ENCODE data around the gene POLE. TPM values are rescaled to one million over a fixed set of nuclear protein-coding genes. Genes with fewer than 3 reads are reported as not detected.

POLE gene
- total RNA-seq, 2 donors from 2014 or later, result 41.3 to 45.7 TPM

DNA sequence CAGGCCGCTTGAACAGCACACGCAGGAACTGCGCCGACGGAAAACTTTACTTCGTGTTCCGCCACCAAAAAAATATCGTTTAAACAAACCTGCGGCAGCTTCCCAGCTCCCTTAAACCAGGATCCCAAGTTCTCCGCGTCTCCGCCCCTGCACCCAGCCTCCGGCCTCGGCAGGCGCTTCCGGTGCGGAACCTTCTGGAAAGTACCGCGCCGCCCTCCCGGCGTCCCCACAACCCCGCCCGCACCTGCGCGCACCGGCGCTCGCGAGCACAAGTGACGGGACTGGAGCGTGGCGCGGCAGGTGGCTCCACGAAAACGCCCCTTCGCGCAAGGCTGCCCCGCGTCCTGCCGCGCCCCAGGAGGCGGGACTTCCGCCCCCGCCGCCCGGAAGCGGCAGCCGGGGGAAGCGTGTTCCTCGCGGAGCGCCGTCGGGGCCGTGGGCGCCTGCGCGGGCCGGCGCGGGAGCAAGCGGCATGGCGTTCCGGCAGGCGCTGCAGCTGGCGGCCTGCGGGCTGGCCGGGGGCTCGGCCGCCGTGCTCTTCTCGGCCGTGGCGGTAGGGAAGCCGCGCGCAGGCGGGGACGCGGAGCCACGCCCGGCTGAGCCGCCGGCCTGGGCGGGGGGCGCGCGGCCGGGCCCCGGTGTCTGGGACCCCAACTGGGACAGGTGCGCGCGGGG, 23.4 kb upstream of the POLE start, which contains the start of gene PGAM5:
Gene PGAM5, plus strand, starts transcription at position 438 of the 675 bp plus-strand sequence. Its CDS starts 35 bp downstream, at position 473.
- no peaks in the 10 kb centered on the region for H3K27me3 ChIP-seq (replicated peaks; ENCODE audit: insufficient read depth)

DNA sequence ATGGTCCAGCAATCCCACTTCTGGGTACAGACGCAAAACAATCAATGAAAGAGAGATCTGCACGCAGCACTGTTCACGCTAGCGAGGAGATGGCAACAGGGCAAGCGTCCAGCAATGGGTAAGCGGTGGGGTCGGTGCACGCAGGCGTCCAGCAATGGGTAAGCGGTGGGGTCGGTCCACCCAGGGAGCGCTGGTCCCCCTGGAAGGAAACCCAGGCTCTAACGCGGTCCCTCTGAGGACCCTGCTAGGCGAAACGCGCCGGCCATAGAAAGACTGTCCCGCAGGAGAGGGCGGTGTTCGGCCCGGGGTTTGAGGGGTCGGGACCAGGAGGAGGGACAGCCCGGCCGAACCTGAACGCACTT, 22.9 kb upstream of the POLE start:
- Histone ChIP-seq H3K9me3 (no peaks in the 10 kb centered on the region), H3K4me3 (peak overlapping the region; percentile 98), H3K27ac (peak overlapping the region; percentile 42 to 67), H3K36me3 (no peaks in the 10 kb centered on the region), H3K27me3 (replicated peaks; ENCODE audit: insufficient read depth) (no peaks in the 10 kb centered on the region), H3K4me1 (ENCODE audit: control insufficient read depth in 1 of 2, low read depth in 2 of 2) (peaks cover 12 to 16% of the 10 kb centered on the region in 2 donors)
- TF ChIP-seq CTCF (IDR thresholded peaks at IDR 0.05), result no peak
- ATAC-seq (ENCODE audit: insufficient number of reproducible peaks, low FRiP score, low read depth) (no peak), DNase-seq (ENCODE audit: low spot score) (no peak)

More for the DNA sequence above, 23.4 kb upstream of the POLE start, which contains the start of gene PGAM5:
- peak within 1 kb of the TSS; percentile 98 for H3K4me3 ChIP-seq
- H3K4me1 ChIP-seq (ENCODE audit: control insufficient read depth in 1 of 2, low read depth in 2 of 2), result peaks cover 12 to 16% of the 10 kb centered on the region in 2 donors
- no peaks in the 10 kb centered on the region for H3K36me3 ChIP-seq
- no peak for TF ChIP-seq CTCF (IDR thresholded peaks at IDR 0.05)
- DNase-seq (ENCODE audit: low spot score) (no peak), ATAC-seq (ENCODE audit: insufficient number of reproducible peaks, low FRiP score, low read depth) (peak; percentile 62)
- H3K27ac ChIP-seq, result peak within 1 kb of the TSS; percentile 42 to 67
- no peaks in the 10 kb centered on the region for H3K9me3 ChIP-seq

- H3K27ac ChIP-seq, result no peak overlapping the region
- no peak for TF ChIP-seq CTCF (IDR thresholded peaks at IDR 0.05)
- no peaks in the 10 kb centered on the region for H3K27me3 ChIP-seq (replicated peaks; ENCODE audit: insufficient read depth)
- no peak for DNase-seq (ENCODE audit: low spot score)
- H3K36me3 ChIP-seq, result peaks cover 6% of the 10 kb centered on the region
- H3K4me1 ChIP-seq (ENCODE audit: control insufficient read depth in 1 of 2, low read depth in 2 of 2), result peaks cover 12 to 16% of the 10 kb centered on the region in 2 donors
- no peak for ATAC-seq (ENCODE audit: insufficient number of reproducible peaks, low FRiP score, low read depth)
- no peaks in the 10 kb centered on the region for H3K9me3 ChIP-seq
- no peak overlapping the region for H3K4me3 ChIP-seq
These were observed 21.0 kb upstream of the POLE start for GRCh38 chr12:132708150-132708549.

GRCh38 chr12:132707241-132707640, 20.1 kb upstream of the POLE start:
- Histone ChIP-seq H3K27ac (no peak overlapping the region), H3K4me1 (ENCODE audit: control insufficient read depth in 1 of 2, low read depth in 2 of 2) (peaks cover 12 to 16% of the 10 kb centered on the region in 2 donors), H3K9me3 (no peaks in the 10 kb centered on the region), H3K36me3 (peaks cover 6% of the 10 kb centered on the region), H3K27me3 (replicated peaks; ENCODE audit: insufficient read depth) (no peaks in the 10 kb centered on the region), H3K4me3 (no peak overlapping the region)
- ATAC-seq (ENCODE audit: insufficient number of reproducible peaks, low FRiP score, low read depth) (no peak), DNase-seq (ENCODE audit: low spot score) (no peak)
- TF ChIP-seq CTCF (IDR thresholded peaks at IDR 0.05), result no peak

- ATAC-seq (ENCODE audit: insufficient number of reproducible peaks, low FRiP score, low read depth), result no peak
- DNase-seq (ENCODE audit: low spot score), result no peak
- Histone ChIP-seq H3K36me3 (peaks cover 15% of the 10 kb centered on the region), H3K9me3 (no peaks in the 10 kb centered on the region), H3K27ac (no peak overlapping the region), H3K4me1 (ENCODE audit: control insufficient read depth in 1 of 2, low read depth in 2 of 2) (no peaks in the 10 kb centered on the region), H3K4me3 (no peak overlapping the region), H3K27me3 (replicated peaks; ENCODE audit: insufficient read depth) (no peaks in the 10 kb centered on the region)
- TF ChIP-seq CTCF (IDR thresholded peaks at IDR 0.05), result no peak
These were observed 16.5 kb upstream of the POLE start for GRCh38 chr12:132703641-132704040.

Data from thoracic aorta (tissue), 2 donors.